Measurements from ENCODE around the gene DEFB108B. TPM values are rescaled to one million over a fixed set of nuclear protein-coding genes. Genes with fewer than 3 reads are reported as not detected.
A peak's percentile ranks its signal among the peaks of the same experiment; 100 is the strongest.
"Not testable (repeated sequence)": the region's sequence is repeated elsewhere in the genome, so short reads cannot be mapped to it uniquely, and the experiment has no call there.

DEFB108B gene, protein sequence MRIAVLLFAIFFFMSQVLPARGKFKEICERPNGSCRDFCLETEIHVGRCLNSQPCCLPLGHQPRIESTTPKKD
- not detected in 2 replicates for total RNA-seq
- total RNA-seq (2013) = not detected
- polyA plus RNA-seq = not detected in 2 replicates
- not detected in 2 replicates for polyA minus RNA-seq

DNA sequence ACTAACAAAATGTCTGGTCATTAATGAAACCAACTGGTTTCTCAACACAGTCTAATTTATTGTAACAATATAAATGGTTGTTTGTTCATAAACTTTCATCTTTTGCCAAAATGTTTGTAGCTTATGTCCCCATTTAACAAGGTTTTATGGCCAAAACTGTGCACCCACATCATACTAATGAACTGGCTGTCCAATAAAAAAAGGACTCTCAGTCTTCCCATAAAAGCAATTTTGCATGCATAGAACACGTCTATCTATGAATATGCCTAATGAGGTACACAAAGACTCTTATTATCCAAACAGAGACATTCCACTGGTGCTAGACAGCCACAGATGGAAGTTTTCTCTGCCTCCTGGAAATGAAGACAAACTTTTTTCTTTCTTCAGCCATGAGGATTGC lies at the start of gene DEFB108B:
TSS of gene DEFB108B (plus strand) at position 390 of the 400 bp plus-strand sequence. CDS start at position 390, 0 bp downstream.
- CTCF ChIA-PET; H3K9me3 Mint-ChIP-seq (ENCODE audit: insufficient read depth); H3K4me2 ChIP-seq (replicated peaks; ENCODE audit: low read depth, low read length, poor library complexity, severe bottlenecking); H3K9me3 ChIP-seq (ENCODE audit: control extremely low read depth in 1 of 3, control insufficient read depth in 2 of 3, insufficient read depth in 1 of 3, low read length in 2 of 3); H3K27ac Mint-ChIP-seq; intact Hi-C loops (cut with micrococcal nuclease); ATAC-seq (ENCODE audit: low read depth); H3K4me1 ChIP-seq (ENCODE audit: control insufficient read depth in 2 of 2, insufficient read depth in 2 of 2, low read length in 2 of 2); H3K27ac ChIP-seq (ENCODE audit: low read length in 2 of 2); H3K27me3 Mint-ChIP-seq; H3K4me3 ChIP-seq (ENCODE audit: control extremely low read depth in 1 of 5, extremely low read depth in 1 of 5, insufficient read depth in 1 of 5, low read depth in 2 of 5, low read length in 4 of 5); POLR2A ChIA-PET; DNase-seq; H3K79me2 ChIP-seq (ENCODE audit: control insufficient read depth, insufficient read depth, low read length); H2AFZ ChIP-seq (ENCODE audit: insufficient read depth, low read depth, low read length, poor library complexity, severe bottlenecking); H3K36me3 ChIP-seq (replicated peaks in 1 of 2; ENCODE audit: control extremely low read depth in 1 of 2, control insufficient read depth in 1 of 2, extremely low read depth in 1 of 2, insufficient read depth in 2 of 2, low read length in 1 of 2); H3K9ac ChIP-seq (ENCODE audit: low read length); H3K4me1 Mint-ChIP-seq; H4K20me1 ChIP-seq (ENCODE audit: control insufficient read depth, insufficient read depth, low read length, poor library complexity, severe bottlenecking); H3K4me3 Mint-ChIP-seq; H3K27me3 ChIP-seq (replicated peaks in 1 of 4; ENCODE audit: control extremely low read depth in 1 of 4, control insufficient read depth in 3 of 4, insufficient read depth in 4 of 4, low read length in 3 of 4): not testable (repeated sequence)
- no CpG with 5 or more reads among the region's 1 CpG for WGBS (ENCODE audit: insufficient coverage)

DNA sequence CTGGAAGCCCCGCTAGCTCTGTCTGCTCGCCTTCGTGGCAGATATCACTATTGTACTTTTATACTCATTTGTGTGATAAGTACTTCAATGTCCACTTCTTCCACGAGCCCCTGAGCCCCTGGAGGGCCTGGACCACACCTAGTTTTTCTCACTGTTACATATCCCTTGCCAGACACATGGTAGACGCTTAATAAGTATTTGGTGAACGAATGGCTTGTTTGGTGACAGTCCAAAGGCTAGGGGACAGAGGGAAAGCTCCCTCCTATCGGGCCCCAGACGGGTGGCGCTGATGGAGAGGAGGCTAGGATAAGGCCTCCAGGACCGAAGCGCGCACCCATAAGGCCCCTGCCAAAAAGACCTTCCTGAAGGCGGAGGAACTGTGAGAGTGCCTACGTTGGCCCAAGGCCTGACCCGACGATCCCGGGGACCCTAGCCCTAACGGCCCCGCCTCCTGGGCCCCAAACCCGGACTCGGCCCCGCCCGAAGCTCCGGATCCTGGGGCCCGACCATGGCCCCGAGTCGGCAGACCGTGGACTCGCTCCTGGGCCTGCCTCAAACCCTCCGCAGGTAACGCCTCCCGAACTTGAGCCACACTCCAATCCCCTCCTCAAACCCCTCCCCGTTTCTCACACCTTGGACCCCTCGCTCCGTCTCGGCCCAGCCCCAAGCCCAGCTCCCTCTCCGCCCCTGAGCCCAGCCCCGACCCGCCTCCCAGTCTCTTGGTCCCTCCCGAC lies 46.7 kb upstream of the DEFB108B start:
- 4% methylated on average over 34 of the region's 40 CpGs for WGBS (ENCODE audit: insufficient coverage)
- H3K4me3 ChIP-seq (ENCODE audit: control extremely low read depth in 1 of 5, extremely low read depth in 1 of 5, insufficient read depth in 1 of 5, low read depth in 2 of 5, low read length in 4 of 5) = peak overlapping the region in 4 of 5 experiments; percentile 67 to 93 (median 73)
- peak; percentile 88 for DNase-seq
- Mint-ChIP-seq H3K4me3 (peak overlapping the region; percentile 92), H3K4me1 (peaks cover 15% of the 10 kb centered on the region), H3K27ac (peak overlapping the region; percentile 98)
- ATAC-seq (ENCODE audit: low read depth); H3K9me3 Mint-ChIP-seq (ENCODE audit: insufficient read depth); H3K9me3 ChIP-seq (ENCODE audit: control extremely low read depth in 1 of 3, control insufficient read depth in 2 of 3, insufficient read depth in 1 of 3, low read length in 2 of 3); H3K36me3 ChIP-seq (replicated peaks in 1 of 2; ENCODE audit: control extremely low read depth in 1 of 2, control insufficient read depth in 1 of 2, extremely low read depth in 1 of 2, insufficient read depth in 2 of 2, low read length in 1 of 2); H3K27me3 ChIP-seq (replicated peaks in 1 of 4; ENCODE audit: control extremely low read depth in 1 of 4, control insufficient read depth in 3 of 4, insufficient read depth in 4 of 4, low read length in 3 of 4); H3K79me2 ChIP-seq (ENCODE audit: control insufficient read depth, insufficient read depth, low read length); H3K27me3 Mint-ChIP-seq; H3K4me1 ChIP-seq (ENCODE audit: control insufficient read depth in 2 of 2, insufficient read depth in 2 of 2, low read length in 2 of 2); H4K20me1 ChIP-seq (ENCODE audit: control insufficient read depth, insufficient read depth, low read length, poor library complexity, severe bottlenecking): not testable (repeated sequence)
- H3K27ac ChIP-seq (ENCODE audit: low read length in 2 of 2) = peak overlapping the region; percentile 60 to 93
- ChIA-PET POLR2A (interaction anchor here (0.7 kb wide), 2 partner anchors 145 to 658 kb away, joined by 3 to 5 read pairs; no protein-coding TSS in a partner anchor), CTCF (interaction anchor here (1.0 to 1.6 kb wide), 2 partner anchors 14 to 28 kb away, joined by 3 to 7 read pairs; no protein-coding TSS in a partner anchor)
- peak overlapping the region; percentile 90 for H3K9ac ChIP-seq (ENCODE audit: low read length)
- peak overlapping the region; percentile 69 for H3K4me2 ChIP-seq (replicated peaks; ENCODE audit: low read depth, low read length, poor library complexity, severe bottlenecking)
- H2AFZ ChIP-seq (ENCODE audit: insufficient read depth, low read depth, low read length, poor library complexity, severe bottlenecking) = peak overlapping the region; percentile 97
- intact Hi-C loops (cut with micrococcal nuclease) = loop anchor here (2.0 to 10.0 kb wide), 4 partner anchors 317 to 1811 kb away; partner anchors contain the start of genes FAM168A, LAMTOR1 and NADSYN1

DNA sequence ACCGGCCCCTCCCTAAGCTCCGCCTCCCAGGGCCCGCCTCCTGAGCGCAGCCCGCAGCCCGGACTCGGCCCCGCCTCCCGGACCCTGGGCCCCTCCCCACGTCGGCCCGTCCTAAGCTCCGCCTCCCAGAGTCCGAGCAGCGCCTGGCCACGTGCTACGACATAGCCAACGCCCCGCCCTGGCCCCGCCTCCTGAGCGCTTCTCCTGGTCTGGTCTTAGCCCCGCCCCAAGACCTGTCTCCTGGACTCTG lies 46.2 kb upstream of the DEFB108B start:
- not testable (repeated sequence) for H3K27me3 ChIP-seq (replicated peaks in 1 of 4; ENCODE audit: control extremely low read depth in 1 of 4, control insufficient read depth in 3 of 4, insufficient read depth in 4 of 4, low read length in 3 of 4); H3K4me1 ChIP-seq (ENCODE audit: control insufficient read depth in 2 of 2, insufficient read depth in 2 of 2, low read length in 2 of 2); H3K27me3 Mint-ChIP-seq; H3K36me3 ChIP-seq (replicated peaks in 1 of 2; ENCODE audit: control extremely low read depth in 1 of 2, control insufficient read depth in 1 of 2, extremely low read depth in 1 of 2, insufficient read depth in 2 of 2, low read length in 1 of 2); H3K9me3 Mint-ChIP-seq (ENCODE audit: insufficient read depth); H3K9me3 ChIP-seq (ENCODE audit: control extremely low read depth in 1 of 3, control insufficient read depth in 2 of 3, insufficient read depth in 1 of 3, low read length in 2 of 3); H3K79me2 ChIP-seq (ENCODE audit: control insufficient read depth, insufficient read depth, low read length); DNase-seq; H4K20me1 ChIP-seq (ENCODE audit: control insufficient read depth, insufficient read depth, low read length, poor library complexity, severe bottlenecking)
- WGBS (ENCODE audit: insufficient coverage) = under 1% methylated on average over 22 of the region's 22 CpGs
- Histone ChIP-seq H2AFZ (ENCODE audit: insufficient read depth, low read depth, low read length, poor library complexity, severe bottlenecking) (peak overlapping the region; percentile 97), H3K9ac (ENCODE audit: low read length) (peak overlapping the region; percentile 90), H3K4me2 (replicated peaks; ENCODE audit: low read depth, low read length, poor library complexity, severe bottlenecking) (peak overlapping the region; percentile 78), H3K27ac (ENCODE audit: low read length in 2 of 2) (peak overlapping the region; percentile 93 to 95), H3K4me3 (ENCODE audit: control extremely low read depth in 1 of 5, extremely low read depth in 1 of 5, insufficient read depth in 1 of 5, low read depth in 2 of 5, low read length in 4 of 5) (peak overlapping the region in 4 of 5 experiments; percentile 67 to 93 (median 80))
- ChIA-PET POLR2A (interaction anchor here (0.7 kb wide), 1 partner anchor 658 kb away, joined by 5 read pairs; no protein-coding TSS in a partner anchor), CTCF (interaction anchor here (1.0 to 1.6 kb wide), 2 partner anchors 14 to 27 kb away, joined by 3 to 7 read pairs; no protein-coding TSS in a partner anchor)
- peak overlapping the region; percentile 98 for H3K27ac Mint-ChIP-seq
- peaks cover 15% of the 10 kb centered on the region for H3K4me1 Mint-ChIP-seq
- intact Hi-C loops (cut with micrococcal nuclease) = loop anchor here (1.0 to 10.0 kb wide), 6 partner anchors 27 to 1811 kb away; partner anchors contain the start of genes ANAPC15, FAM168A, LAMTOR1 and NADSYN1
- ATAC-seq (ENCODE audit: low read depth) = peak; percentile 85
- H3K4me3 Mint-ChIP-seq = peak overlapping the region; percentile 92
